GM18909 (cell line): Measurements from ENCODE around the gene FAM131C.

Source experiments
- ATAC-seq: cut with Tn5 transposase; IDR thresholded peaks from one replicate; pipeline ENCODE4 v1.9.1; 2021; ENCODE audit warnings: mild to moderate bottlenecking; ENCODE audit not compliant: unreplicated experiment, poor library complexity

The FAM131C gene, protein sequence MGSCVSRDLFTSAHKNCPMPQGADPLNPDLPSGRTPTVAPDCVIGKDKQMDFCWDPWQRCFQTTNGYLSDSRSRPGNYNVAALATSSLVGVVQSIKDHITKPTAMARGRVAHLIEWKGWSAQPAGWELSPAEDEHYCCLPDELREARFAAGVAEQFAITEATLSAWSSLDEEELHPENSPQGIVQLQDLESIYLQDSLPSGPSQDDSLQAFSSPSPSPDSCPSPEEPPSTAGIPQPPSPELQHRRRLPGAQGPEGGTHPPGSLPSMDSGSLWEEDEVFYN

DNA sequence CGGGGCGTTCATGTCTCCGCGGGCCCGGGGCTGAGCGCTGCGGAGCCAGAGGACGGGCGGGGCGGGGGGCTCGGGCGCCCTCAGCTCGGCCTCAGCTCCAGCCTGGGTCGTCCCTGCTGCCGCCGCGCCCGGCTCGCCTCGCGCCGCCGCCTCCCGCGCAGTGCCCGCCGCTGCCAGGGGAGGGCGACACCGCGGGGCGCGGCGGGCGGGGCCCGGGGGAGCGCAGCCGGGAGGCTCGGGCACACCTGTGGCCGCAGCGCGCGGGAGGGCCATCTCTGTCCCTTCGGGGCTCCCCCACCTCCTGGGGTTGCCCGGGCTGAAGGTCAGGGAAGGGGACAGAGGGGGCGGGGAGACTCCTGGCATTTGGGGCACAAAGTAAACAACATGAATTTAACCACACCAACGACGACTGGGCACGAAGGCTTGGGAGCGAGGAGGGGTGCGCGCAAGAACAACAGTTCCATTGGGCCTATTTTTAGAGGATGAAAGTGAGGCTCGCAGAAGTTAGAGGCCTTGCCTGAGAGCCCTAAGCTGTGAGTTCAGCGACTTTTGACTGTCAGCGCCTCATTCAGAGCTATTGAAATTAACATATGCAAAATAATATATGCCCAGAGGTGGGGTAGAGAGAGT, at the start of gene FAM131C:
Gene FAM131C, minus strand, starts transcription at position 162 of the 630 bp plus-strand sequence. CDS start 209 bp downstream, outside the sequence.
- no peak for ATAC-seq

- no peak for ATAC-seq
Measured at GRCh38 chr1:16122916-16123315, 49.5 kb upstream of the FAM131C start.

GRCh38 chr1:16122350-16122881, 49.0 kb upstream of the FAM131C start:
- no peak for ATAC-seq

DNA sequence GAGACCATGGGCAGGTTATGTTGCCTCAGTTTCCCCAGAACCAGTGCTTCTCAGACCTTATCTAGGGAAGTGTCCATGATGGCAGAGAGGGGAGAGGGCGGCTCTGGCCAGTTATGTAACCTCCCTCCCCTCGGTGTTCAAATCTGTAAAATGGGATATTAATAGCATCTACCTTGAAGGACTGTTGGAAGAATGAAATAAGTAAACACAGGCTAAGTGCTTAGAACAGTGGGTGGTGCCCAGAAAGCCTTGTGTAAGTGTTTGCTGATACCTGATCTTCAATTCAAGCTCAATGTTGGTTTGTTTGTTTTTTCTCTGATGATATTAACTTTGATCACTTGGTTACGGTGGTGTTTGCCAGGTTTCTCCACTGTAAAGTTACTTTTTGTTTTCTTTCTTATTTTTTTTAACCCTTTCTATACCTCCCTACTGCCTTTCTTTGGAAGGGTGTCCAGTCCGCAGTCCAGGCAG, 47.5 kb upstream of the FAM131C start:
- ATAC-seq, result no peak

DNA sequence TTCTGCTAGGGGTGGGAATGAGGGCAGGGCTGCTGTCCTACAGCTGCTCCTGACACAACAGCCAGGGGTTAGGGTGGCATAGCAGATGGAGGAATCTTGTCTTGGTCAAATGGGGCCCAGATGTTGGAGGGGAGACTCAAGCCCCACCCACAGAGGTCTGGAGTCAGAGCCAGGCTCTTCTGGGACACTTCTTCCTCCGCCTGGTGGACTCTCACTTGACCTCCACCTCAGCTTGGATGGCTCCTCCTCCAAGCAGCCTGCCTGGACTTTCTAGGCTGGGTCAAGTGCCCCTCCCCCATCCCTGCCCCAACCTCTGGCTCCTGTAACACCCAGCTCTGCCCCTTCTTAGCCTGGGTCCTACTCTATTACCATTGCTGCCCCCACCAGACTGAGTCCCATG, 47.0 kb upstream of the FAM131C start:
- ATAC-seq, result no peak

DNA sequence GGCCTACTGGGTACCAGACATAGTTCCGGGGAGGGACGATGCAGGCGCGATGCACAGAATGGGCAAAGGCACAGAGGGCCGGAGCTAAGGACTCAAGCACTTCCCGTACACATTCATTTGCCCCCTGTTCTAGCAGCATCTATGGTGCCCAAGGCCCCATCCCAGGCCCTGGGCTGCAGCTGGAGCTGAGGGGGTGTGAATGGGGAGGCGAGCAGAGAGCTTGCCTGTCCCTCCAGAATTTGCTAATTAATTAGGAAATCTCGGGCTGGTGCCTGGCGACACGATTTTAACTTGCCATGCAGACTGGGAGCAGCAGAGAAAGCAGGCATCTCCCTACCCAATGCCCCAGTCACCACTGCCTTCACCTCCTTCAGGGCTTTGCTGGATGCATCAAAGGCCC, 46.5 kb upstream of the FAM131C start:
- ATAC-seq, result no peak

GRCh38 chr1:16119504-16119903, 46.1 kb upstream of the FAM131C start:
- no peak for ATAC-seq

DNA sequence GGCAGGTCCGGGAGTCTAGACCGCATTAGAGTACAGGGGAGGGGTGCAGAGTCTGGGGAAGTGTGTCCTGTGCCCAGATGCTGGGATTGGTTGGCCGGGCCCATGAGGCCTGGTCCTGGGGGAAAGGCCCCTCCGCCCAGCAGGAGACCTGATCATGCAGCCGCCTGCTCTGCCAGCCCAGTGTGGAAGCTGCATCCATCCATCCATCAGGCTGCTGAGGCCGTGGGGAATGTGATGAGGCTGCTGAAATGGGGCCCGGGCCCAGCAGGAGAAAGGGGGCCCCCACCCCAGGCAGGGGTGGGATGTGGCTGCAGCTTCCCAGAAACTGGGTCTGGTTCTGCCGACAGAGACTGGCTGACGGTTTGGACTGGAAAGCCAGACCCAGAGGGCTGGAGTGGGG, 45.3 kb upstream of the FAM131C start:
- no peak for ATAC-seq

DNA sequence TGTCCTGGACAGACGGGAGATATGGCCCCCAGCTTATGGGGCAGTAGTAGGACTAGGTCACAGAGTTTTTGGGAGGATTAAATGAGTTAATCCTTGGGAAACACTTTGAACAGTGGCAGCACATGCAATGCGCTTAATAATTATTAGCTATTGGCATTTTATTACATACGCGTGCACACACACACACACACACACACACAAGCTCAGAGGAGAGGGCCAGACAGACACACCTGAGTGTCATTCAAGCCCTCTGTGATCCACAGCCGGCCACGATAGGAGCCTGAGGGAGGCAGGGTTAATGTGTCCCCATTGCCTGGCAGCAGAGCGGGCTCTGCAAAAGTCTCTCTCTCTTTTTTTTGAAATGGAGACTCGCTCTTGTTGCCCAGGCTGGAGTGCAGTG, 44.5 kb upstream of the FAM131C start:
- ATAC-seq, result no peak

- ATAC-seq, result no peak
Measured at GRCh38 chr1:16117369-16117768, 43.9 kb upstream of the FAM131C start.

DNA sequence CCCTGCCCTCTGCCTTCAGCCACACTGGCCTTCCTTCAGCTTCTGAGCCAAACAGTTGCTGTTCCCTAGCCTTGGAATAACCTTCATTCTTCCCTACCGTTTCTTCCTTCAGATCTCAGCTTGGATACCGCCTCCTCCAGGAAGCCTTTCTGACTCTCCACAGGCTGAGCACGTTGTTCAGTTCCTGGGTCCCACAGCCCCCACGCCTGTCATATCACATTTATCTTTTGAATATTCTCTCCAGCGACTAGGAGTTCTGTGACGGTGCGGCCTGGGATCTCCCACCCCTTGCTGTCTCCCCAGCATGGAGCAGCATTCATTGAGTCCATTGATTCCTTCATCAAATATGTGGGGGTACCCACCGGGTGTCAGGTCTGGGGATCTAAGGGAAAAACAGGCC, 43.2 kb upstream of the FAM131C start:
- no peak for ATAC-seq

- ATAC-seq, result no peak
Measured at GRCh38 chr1:16116002-16116401, 42.6 kb upstream of the FAM131C start.

- no peak for ATAC-seq
Measured at GRCh38 chr1:16115468-16115983, 42.1 kb upstream of the FAM131C start.

- no peak for ATAC-seq
Measured at GRCh38 chr1:16114527-16115467, 41.3 kb upstream of the FAM131C start.

DNA sequence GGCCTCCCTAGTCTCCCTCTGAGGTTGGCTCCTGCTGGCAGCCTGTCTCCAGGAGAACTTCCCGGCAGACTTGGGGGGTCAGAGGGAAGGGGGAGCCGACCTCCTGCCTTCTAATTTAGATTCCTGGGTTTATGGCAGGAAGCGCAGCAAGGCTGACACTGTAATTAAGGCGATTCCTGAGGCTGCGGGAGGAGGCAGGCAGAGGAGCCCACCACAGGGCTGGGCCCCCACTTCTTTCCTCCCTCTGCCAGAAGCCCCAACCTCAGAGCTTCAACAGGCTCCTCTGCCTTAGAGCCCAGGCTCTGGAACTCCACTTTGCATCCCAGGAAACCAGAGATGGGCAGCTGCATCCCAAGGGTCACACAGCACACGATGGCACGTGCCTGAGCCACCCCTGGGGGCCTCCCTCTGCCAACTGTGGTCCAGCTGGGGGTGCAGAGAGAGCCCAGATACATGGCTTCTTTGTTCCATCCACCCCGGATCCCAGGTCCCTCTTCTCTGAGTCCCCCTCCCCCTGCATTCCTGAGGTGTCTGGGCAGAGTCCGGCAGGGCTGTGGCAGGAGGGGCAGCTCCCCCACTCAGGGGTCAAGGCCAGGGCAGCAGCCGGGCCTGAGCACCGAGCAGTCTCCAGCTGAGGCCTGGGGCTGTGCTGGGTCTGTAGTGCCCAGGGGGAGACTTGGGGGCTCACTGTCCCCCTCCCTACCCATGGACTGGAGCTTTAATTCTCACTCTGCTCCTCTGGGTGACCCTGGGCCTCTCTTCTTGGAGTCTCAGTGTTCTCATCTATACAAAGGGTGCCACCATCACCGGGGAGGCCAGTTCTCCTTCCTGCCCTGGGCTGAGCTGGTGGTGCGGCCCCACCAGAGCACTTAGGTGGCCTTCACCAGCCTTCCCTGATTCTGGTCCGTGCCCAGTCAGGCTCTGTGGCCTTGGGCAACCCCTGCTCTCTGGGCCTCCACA, 39.4 kb upstream of the FAM131C start:
- ATAC-seq, result no peak

- ATAC-seq, result no peak
Measured at GRCh38 chr1:16111771-16112595, 38.5 kb upstream of the FAM131C start.

DNA sequence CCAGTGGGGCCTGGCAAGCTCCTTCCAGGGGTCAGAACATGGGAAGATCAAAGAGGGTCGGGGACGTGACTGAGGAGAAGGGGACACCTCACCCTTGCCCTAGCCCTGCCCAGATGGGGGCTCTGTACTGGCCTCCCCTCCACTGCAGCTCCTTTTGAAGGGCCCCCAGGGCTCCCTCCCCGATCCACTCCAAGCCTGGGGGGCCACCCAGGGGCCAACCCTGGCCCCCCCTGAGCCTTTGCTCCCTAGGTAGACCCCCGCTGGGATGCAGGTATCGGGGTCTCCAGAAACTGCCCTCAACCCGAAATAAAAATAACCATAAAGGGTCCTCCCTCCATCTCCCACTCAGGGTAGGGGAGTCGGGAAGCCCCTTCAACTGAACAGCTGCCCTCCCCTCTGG, 37.4 kb upstream of the FAM131C start:
- ATAC-seq, result no peak

DNA sequence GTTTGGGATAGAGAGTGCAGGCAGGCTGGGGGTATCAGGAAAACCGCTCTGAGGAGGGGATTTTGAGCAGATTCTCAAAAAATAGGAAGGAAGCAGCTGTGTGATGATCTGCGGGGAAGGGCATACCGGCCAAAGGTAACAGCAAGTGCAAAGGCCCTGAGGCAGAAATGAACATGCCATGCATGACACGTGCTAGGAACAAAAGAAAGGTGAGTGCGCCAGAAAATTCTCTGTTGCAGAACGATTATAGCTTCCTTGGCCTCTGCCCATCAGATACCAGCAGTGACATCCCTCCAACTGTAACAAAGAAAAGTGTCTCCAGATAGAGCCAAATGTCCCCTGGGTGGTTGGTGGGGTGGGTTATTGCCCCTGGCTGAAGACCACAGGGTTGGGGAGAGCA, 37.0 kb upstream of the FAM131C start:
- ATAC-seq, result no peak

GRCh38 chr1:16109571-16109970, 36.1 kb upstream of the FAM131C start:
- ATAC-seq, result no peak
